A673 (cell line): ENCODE measurements around the gene OR2A14. TPM values are rescaled to one million over a fixed set of nuclear protein-coding genes. Genes with fewer than 3 reads are reported as not detected.

Source experiments
- BruUV-seq: library from RNA; stranded (reverse); fragments of 400-500 nt; replicated peaks from 2 replicates; lab custom pipeline; 2021; lab: Mats Ljungman, UMichigan
- CTCF ChIA-PET: fragments of 300-600 bp; sonication (Branson Sonifier 250); formaldehyde crosslinking; loops from one replicate; lab custom pipeline; 2022; ENCODE audit warnings: antibody characterized with exemption; lab: Charles Lee
- POLR2A ChIA-PET: fragments of 300-600 bp; sonication (Branson Sonifier 250); formaldehyde crosslinking; loops from one replicate; lab custom pipeline; 2022; ENCODE audit warnings: antibody characterized with exemption; ENCODE audit not compliant: low non-redundant PET; lab: Charles Lee
- DNase-seq: peaks from one replicate; pipeline ENCODE4 v3.0.0-alpha.2; 2015; ENCODE audit warnings: low spot score
- H3K27ac ChIP-seq: fragments of 200-600 bp; sonication (generic); 2 replicates; pipeline ENCODE4 v1.5.1; 2016; ENCODE audit warnings: mixed run types, low read depth, mild to moderate bottlenecking, mixed read lengths, antibody characterized with exemption, low read length; ENCODE audit not compliant: poor library complexity, severe bottlenecking
- H3K27me3 ChIP-seq: fragments of 200-600 bp; sonication (generic); replicated peaks from 2 replicates; pipeline ENCODE4 v1.6.1; 2017; ENCODE audit warnings: mixed run types, low read depth, mild to moderate bottlenecking, mixed read lengths, antibody characterized with exemption, low read length; ENCODE audit not compliant: insufficient read depth, poor library complexity
- H3K36me3 ChIP-seq: fragments of 200-600 bp; sonication (generic); 2 replicates; pipeline ENCODE4 v1.6.1; 2016; ENCODE audit warnings: mixed run types, mild to moderate bottlenecking, mixed read lengths, antibody characterized with exemption, low read length; ENCODE audit not compliant: insufficient read depth, poor library complexity, severe bottlenecking
- H3K4me1 ChIP-seq: fragments of 200-600 bp; sonication (generic); 2 replicates; pipeline ENCODE4 v1.6.1; 2017; ENCODE audit warnings: mixed run types, mild to moderate bottlenecking, mixed read lengths, antibody characterized with exemption, low read length; ENCODE audit not compliant: insufficient read depth, poor library complexity, severe bottlenecking
- H3K4me3 ChIP-seq: fragments of 200-600 bp; sonication (generic); 2 replicates; pipeline ENCODE4 v1.5.1; 2016; ENCODE audit warnings: low read depth, mixed run types, mild to moderate bottlenecking, mixed read lengths, low read length; ENCODE audit not compliant: poor library complexity, severe bottlenecking
- H3K9me3 ChIP-seq: fragments of 200-600 bp; sonication (generic); 2 replicates; pipeline ENCODE4 v1.6.1; 2016; ENCODE audit warnings: mixed run types, low read depth, mild to moderate bottlenecking, mixed read lengths, antibody characterized with exemption, low read length; ENCODE audit not compliant: poor library complexity, severe bottlenecking
- EZH2 ChIP-seq: fragments of 200-600 bp; sonication (generic); IDR thresholded peaks from 2 replicates; pipeline ENCODE4 v1.6.1; 2017; ENCODE audit warnings: borderline replicate concordance, low read depth, mild to moderate bottlenecking, mixed read lengths, antibody characterized with exemption, low read length; ENCODE audit not compliant: poor library complexity, severe bottlenecking
- intact Hi-C: fragments of 100-400 bp; cut with micrococcal nuclease; formaldehyde crosslinking; loops from one replicate; pipeline ENCODE4 v1.10.0; 2022; ENCODE audit not compliant: unreplicated experiment
- total RNA-seq: library from RNA; stranded (reverse); gene quantifications from 2 replicates; pipeline ENCODE4 v1.2.3, GENCODE V29; 2021
- TF ChIP-seq, protein P1 (sequence below): fragments of 300-800, 200-600 bp; sonication (generic); conservative IDR thresholded peaks from 2 replicates; pipeline ENCODE4 v1.5.1; 2017; ENCODE audit warnings: low read depth, mild to moderate bottlenecking, antibody characterized with exemption, low read length, moderate library complexity, mixed read lengths

OR2A14 gene
- total RNA-seq, 1 experiment from 2014 or later, result not detected

DNA sequence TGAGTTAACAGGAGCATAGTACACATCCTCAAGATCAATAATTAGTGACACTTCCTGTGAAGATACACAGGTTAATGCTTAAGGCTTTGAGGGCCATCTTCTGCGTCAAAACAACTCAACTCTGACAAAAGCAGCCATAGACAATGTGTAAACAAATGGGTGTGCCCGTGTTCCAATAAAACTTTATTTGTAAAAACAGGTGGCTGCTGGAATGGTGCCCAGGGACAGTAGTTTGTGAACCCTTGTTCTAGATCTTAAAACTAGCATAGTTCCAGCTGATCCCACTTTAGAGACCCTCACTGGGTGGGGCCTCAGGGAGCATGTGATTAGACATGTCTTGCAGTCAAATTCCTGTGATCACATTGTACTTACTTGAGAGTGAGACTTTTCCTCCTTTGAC, 7.8 kb downstream of the OR2A14 start:
- H3K9me3 ChIP-seq, result no peaks in the 10 kb centered on the region
- DNase-seq, result no peak
- BruUV-seq, result no TSS peak
- POLR2A ChIA-PET, result no interaction called here
- H3K27ac ChIP-seq, result no peak overlapping the region
- no peaks in the 10 kb centered on the region for H3K27me3 ChIP-seq
- H3K4me3 ChIP-seq, result no peak overlapping the region
- no peaks in the 10 kb centered on the region for H3K36me3 ChIP-seq
- CTCF ChIA-PET, result no interaction called here
- TF ChIP-seq, protein P1, sequence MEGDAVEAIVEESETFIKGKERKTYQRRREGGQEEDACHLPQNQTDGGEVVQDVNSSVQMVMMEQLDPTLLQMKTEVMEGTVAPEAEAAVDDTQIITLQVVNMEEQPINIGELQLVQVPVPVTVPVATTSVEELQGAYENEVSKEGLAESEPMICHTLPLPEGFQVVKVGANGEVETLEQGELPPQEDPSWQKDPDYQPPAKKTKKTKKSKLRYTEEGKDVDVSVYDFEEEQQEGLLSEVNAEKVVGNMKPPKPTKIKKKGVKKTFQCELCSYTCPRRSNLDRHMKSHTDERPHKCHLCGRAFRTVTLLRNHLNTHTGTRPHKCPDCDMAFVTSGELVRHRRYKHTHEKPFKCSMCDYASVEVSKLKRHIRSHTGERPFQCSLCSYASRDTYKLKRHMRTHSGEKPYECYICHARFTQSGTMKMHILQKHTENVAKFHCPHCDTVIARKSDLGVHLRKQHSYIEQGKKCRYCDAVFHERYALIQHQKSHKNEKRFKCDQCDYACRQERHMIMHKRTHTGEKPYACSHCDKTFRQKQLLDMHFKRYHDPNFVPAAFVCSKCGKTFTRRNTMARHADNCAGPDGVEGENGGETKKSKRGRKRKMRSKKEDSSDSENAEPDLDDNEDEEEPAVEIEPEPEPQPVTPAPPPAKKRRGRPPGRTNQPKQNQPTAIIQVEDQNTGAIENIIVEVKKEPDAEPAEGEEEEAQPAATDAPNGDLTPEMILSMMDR, result no peak
- TF ChIP-seq EZH2, result no peak
- intact Hi-C loops, result no loop called here
- no peaks in the 10 kb centered on the region for H3K4me1 ChIP-seq

DNA sequence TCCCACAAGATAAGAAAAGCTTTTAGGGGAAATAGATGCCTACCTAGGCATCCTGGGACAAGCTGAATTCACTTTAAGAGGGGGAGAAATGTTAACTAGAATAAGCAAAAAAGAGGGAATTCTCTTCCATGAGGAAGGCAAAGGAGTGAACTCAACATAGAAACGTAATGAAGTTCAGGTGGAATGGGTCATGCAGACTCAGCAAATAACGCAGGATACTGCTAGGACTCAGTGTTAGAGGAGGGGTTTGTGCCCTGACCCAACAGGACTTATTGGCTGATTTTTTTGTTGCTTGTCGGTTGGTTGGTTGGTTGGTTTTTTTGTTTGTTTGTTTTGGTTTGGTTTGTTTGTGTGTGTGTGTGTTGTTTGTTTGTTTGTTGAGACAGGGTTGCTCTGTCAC, 9.3 kb downstream of the OR2A14 start:
- no TSS peak for BruUV-seq
- no peaks in the 10 kb centered on the region for H3K4me1 ChIP-seq
- H3K27me3 ChIP-seq, result no peaks in the 10 kb centered on the region
- TF ChIP-seq, protein P1, result no peak
- TF ChIP-seq EZH2, result no peak
- no peak for DNase-seq
- H3K36me3 ChIP-seq, result no peaks in the 10 kb centered on the region
- CTCF ChIA-PET, result no interaction called here
- intact Hi-C loops, result no loop called here
- H3K9me3 ChIP-seq, result no peaks in the 10 kb centered on the region
- POLR2A ChIA-PET, result no interaction called here
- H3K4me3 ChIP-seq, result no peak overlapping the region
- H3K27ac ChIP-seq, result no peak overlapping the region

DNA sequence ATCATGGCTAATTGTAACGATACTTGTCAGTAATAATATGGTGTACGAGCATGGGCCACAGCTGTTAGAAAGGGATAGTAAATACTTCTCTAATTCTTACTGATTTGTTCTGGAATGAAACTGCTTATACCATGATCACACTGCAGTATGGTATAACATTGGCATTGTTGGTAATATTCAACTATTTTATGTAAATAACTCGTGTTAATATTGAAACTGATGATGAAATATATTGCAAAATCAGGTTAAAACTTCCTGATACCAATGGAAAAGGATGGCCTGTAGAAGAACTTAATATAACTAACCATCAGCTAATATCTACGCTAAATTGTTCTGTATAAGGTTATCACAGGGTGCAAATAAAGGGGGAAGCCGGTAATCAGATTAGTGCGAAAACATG, 10.3 kb downstream of the OR2A14 start:
- POLR2A ChIA-PET, result no interaction called here
- Histone ChIP-seq H3K36me3 (no peaks in the 10 kb centered on the region), H3K9me3 (no peaks in the 10 kb centered on the region), H3K27me3 (no peaks in the 10 kb centered on the region), H3K4me3 (no peak overlapping the region), H3K27ac (no peak overlapping the region), H3K4me1 (no peaks in the 10 kb centered on the region)
- no peak for DNase-seq
- CTCF ChIA-PET, result no interaction called here
- intact Hi-C loops, result no loop called here
- BruUV-seq, result no TSS peak
- TF ChIP-seq, protein P1, result no peak
